A549 treated with Hydrocortisone at 1 μM for 4 hours (cell line): ENCODE data around the gene DEDD. TPM values are rescaled to one million over a fixed set of nuclear protein-coding genes. Genes with fewer than 3 reads are reported as not detected.

Experiments used
- total RNA-seq: library from RNA; stranded (reverse); fragments of 200-300 nt; extraction: Qiagen RNA extraction; gene quantifications from 5 replicates; pipeline ENCODE4 v1.2.3, GENCODE V29; 2022

DEDD gene
- total RNA-seq: 30.0 to 33.7 TPM (median 30.7 TPM) in 5 replicates

DNA sequence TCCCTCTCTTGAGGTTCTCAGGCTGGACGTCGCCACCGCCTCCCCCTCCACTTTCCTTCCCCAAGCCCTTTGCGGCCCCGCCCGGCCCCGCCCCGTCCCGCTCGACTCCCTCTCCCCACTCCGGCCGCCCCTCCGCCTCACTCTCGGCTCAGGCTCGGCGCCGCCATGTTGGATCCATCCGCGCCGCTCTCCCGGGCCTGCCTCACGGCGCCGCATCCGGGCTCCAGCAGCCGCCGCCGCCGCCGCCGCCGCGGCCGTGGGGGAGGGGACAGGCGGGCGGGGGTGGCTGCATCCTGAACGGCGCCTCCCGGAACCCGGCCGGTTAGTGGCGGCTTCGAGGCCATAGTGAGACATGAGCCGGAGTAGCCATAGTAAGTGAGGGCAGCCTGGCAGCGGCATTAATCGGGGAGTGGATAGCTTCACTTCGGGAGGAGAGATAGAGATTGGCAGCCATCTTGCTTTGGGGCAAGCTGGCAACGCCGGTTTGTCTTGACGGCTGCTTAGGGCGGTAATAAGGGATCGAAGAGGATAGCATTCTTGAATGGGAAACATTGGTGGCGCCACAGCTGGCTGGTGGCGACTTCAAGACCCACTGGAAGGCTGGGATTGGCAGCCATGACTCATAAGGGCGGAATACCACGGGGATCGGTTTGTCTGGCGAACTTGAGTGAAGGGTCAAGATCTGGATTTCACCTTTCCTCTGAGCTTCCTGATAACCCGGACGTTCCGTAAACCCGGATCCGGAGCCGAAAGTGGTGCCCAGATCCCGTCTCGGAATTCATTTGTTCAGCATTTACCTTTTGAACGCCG is at the start of gene DEDD:
DEDD (minus strand) TSS at position 258 of the 810 bp plus-strand sequence. CDS start 8,205 bp downstream, outside the sequence.

DNA sequence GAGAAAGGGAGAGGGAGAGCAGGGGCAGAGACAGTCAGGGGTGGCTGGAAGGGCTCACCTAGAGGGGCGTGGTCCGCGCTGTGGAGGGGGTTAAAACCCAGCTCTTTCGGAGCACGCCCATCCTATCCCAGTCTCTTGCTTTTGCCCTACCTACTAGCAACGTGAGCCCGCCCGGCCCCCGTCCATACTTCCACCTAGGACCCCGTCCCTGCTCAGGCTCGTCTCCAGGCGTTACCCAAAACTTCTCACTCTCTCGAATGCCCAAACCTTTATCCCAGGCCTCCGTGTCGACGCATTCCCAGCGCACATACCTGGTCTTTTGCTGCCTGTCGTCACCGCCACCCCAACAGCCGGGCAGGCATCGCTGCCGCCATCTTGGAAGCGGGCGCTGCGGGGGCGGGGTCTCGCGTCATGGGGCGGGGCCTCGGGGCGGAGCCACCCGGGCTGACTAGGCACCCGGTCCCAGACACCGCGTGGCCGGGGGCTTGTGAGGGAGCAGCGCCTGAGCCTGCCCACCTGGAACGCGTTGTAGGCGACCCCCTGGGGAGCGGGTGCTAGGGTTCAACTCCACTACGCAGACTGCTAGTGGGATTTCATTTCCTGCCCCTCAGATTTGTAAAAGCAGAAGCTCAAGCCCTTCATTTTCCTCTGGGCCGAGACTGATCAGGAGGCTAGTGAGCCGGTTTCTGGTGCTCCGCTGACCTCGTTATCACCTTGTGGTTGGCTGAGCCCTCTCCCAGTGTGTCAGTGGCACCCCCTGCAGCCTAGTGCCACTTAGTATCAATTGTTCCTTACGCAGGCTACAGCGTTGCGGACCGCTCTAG is 44.9 kb upstream of the DEDD start, which contains the start of gene B4GALT3:
B4GALT3 (minus strand) TSS at position 396 of the 824 bp plus-strand sequence. CDS start 1,447 bp downstream, outside the sequence.

DNA sequence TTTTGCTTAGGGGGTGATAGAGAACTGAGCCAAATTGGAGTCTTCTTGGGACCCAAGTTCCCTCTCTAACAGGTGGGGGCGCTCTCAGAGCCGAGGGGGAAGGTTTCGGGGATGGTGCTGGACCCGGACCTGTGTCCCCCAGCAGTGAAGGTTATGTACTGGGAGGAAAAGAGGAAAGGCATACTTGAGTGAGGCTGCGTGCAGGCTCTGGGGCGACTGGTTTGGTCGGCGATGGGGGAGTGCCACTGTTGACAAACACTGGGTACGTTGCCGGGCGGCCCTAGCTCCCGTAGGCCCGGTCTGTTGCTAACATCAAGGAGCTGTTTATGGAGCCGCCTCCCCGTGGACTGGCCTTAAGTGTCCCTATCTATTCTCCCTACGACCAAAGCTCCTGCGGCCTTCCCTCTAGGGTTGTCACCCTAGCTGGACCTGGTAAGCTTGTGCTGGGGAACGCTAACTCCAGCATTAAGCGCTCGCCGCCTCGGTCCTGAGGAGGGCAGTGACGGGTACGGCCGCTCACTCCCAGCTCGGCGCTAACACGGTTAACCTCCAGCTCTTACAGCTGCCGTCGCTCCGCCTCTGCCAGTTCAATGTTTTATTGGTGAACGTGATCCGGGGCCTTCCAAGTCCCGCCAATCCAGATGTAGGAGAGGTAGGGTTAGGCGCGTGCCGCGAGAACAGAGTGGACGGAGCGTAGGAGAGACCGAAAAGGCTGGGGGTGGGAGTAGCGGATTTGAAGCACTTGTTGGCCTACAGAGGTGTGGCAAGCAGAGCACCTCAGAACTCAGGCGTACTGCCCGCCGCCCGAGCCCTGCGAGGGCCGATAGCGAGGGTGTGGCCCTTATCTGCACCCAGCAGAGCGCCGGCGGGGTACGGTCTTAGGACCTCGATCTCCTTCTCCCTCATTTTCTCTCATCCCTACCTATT is 33.5 kb upstream of the DEDD start, which contains the start of gene PPOX:
PPOX (plus strand) TSS at position 685 of the 927 bp plus-strand sequence. CDS start 422 bp downstream, outside the sequence.

GRCh38 chr1:161159087-161159912 is 26.8 kb upstream of the DEDD start, which contains the start of gene USP21:
Gene USP21, plus strand, starts transcription at chr1:161159500. Its CDS starts 1,141 bp downstream, at chr1:161160641.

DNA sequence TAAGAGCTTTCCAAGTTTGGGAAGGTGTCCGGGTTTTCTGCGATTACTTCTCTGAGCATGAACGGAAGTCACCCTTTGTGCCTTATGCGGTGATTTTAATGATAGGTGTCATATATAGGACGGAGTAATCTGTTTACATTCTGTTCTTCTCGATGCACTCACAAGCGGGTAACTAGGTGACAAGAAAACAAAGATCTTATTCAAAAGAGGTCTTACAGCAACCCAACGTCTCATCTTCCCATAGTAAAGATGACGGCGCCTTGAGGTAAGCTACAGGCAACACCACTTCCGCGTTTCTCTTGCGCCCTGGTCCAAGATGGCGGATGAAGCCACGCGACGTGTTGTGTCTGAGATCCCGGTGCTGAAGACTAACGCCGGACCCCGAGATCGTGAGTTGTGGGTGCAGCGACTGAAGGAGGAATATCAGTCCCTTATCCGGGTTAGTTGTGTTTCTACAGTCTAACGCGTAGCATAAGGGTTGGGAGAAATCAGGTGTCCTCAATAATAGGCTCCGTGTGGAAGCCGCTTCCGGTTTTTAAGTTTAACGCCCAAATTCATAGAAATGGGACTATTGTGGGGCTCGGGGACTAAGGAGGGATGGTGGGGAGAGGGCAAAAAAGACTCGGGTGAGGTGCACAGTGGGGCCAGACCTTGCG is 21.3 kb upstream of the DEDD start, which contains the start of gene UFC1:
UFC1 (plus strand) TSS at position 297 of the 656 bp plus-strand sequence; CDS start at position 317, 20 bp downstream.

DNA sequence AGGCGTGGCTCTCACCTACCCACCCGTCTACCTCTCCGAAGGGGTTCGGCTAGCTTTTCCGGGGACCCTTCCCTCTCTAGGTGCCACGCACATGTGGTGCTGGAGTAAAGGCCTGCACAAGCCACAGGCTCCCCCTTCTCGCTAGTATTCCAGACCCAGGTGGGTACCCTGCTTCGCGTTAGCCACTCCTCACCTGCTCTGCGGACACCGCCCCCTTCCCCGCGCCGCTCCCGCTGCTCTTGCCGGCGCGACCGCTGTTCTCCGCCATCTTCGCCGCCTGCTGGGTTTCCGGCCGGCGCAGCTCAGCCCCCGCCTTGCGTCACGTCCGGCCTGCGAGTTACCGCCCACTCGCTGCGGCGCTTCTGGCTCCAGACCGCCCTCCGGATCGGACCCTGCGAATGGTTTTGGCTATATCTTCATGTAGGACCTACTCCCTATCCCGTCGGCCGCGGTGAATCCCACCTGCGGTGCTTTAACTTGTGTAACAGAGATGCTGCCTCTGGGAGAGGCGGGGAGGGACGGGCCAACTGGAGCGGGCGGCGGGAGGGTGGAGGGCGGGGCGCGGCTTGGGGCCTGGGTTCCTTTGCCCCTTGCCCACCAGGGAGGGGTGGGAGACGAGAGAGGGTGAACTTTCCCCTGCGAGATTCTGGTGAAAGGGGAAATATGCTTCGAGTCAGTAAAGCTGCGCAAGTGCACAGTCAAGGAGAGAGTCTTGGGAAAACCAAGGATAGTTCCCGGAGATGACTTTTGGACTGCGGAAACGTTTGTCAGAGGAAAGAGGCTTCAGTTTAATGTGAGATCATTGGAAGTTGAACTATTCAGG is 14.5 kb downstream of the DEDD start, which contains the start of the genes NIT1 and PFDN2:
NIT1 (plus strand) TSS at position 347 of the 823 bp plus-strand sequence; CDS start at position 419, 72 bp downstream.
PFDN2 (minus strand) TSS at position 279 of the 823 bp plus-strand sequence; CDS start at position 268, 11 bp downstream.

DNA sequence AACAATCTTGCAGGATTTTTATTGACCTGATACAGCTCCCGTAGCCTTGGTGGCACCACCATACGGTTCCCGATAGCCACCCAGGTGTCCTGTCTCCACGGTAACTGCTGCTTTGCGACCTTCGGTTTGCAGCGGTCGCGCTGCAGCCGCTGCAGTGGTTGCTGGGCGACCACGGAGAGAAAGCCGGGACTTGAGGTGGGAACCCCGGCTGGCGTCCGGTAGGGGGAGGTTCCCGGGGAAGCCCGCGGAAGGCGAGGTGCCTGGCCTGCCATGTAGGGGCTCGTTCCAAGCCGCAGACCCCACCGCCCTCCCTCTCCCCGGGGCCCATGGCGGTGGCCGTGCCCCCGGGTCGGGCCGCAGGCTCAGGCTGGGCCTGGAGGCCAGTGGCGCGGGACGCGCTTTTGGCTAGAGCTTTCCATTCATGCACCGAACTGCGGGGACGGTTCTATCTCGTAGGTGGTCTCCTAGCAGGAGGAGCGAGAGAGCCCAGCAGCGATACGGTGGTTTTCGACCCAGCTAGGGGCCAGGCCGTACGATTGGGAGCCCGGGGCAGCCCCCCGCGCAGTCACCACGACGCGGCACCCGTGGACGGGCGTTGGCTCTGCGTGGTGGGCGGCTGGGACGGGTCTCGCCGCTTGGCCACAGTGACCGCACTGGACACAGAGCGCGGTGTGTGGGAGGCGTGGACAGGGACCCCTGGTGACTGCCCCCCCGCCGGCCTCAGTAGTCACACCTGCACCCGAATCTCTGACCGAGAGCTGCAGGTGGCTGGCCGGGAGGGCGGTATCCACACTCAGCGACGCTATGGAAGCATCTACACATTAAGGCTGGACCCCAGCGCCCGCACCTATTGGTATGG is 34.0 kb downstream of the DEDD start, which contains the start of gene KLHDC9:
KLHDC9 (plus strand) TSS at position 152 of the 859 bp plus-strand sequence; CDS start at position 327, 175 bp downstream.

GRCh38 chr1:161089251-161089924 is 43.1 kb downstream of the DEDD start, which contains the start of gene NECTIN4:
Gene NECTIN4, minus strand, starts transcription at chr1:161089558. Its CDS starts 262 bp downstream, at chr1:161089296.

Other genes with a start within 250 kb of the DEDD start
- not detected in 5 replicates for gene ITLN1, start 247.5 kb downstream of the DEDD start, total RNA-seq
- 0.78 to 1.2 TPM (median 0.96 TPM) in 5 replicates for gene ITLN2, start 177.9 kb downstream of the DEDD start, total RNA-seq
- 47.1 to 81.0 TPM (median 59.6 TPM) in 5 replicates for gene F11R, start 111.5 kb downstream of the DEDD start, total RNA-seq
- 0.36 to 0.44 TPM (median 0.39 TPM) in 4 of 5 replicates, not detected in the other for gene TSTD1, start 93.7 kb downstream of the DEDD start, total RNA-seq
- 44.3 to 53.3 TPM (median 48.2 TPM) in 5 replicates for gene USF1, start 86.7 kb downstream of the DEDD start, total RNA-seq
- gene ARHGAP30, start 62.8 kb downstream of the DEDD start, total RNA-seq: 0.05 to 0.15 TPM (median 0.12 TPM) in 5 replicates
- 1.00 to 2.2 TPM (median 2.0 TPM) in 5 replicates for gene NECTIN4, start 43.1 kb downstream of the DEDD start, total RNA-seq
- 1.5 to 2.6 TPM (median 1.9 TPM) in 5 replicates for gene KLHDC9, start 34.3 kb downstream of the DEDD start, total RNA-seq
- 97.4 to 109 TPM (median 107 TPM) in 5 replicates for gene PFDN2, start 14.6 kb downstream of the DEDD start, total RNA-seq
- 29.9 to 32.4 TPM (median 30.9 TPM) in 5 replicates for gene NIT1, start 14.6 kb downstream of the DEDD start, total RNA-seq
- gene UFC1, start 21.3 kb upstream of the DEDD start, total RNA-seq: 85.4 to 123 TPM (median 86.5 TPM) in 5 replicates
- gene USP21, start 26.8 kb upstream of the DEDD start, total RNA-seq: 19.7 to 23.1 TPM (median 21.3 TPM) in 5 replicates
- gene PPOX, start 33.8 kb upstream of the DEDD start, total RNA-seq: 12.7 to 17.2 TPM (median 16.4 TPM) in 5 replicates
- gene B4GALT3, start 44.8 kb upstream of the DEDD start, total RNA-seq: 22.6 to 25.6 TPM (median 24.1 TPM) in 5 replicates
- gene ADAMTS4, start 66.4 kb upstream of the DEDD start, total RNA-seq: 0.02 to 0.18 TPM in 2 of 5 replicates, not detected in the others
- 77.6 to 110 TPM (median 81.3 TPM) in 5 replicates for gene NDUFS2, start 69.7 kb upstream of the DEDD start, total RNA-seq
- gene FCER1G, start 82.6 kb upstream of the DEDD start, total RNA-seq: 0.22 to 0.43 TPM (median 0.28 TPM) in 3 of 5 replicates, not detected in the others
- gene APOA2, start 91.0 kb upstream of the DEDD start, total RNA-seq: 1.2 to 2.3 TPM in 2 of 5 replicates, not detected in the others
- gene TOMM40L, start 93.4 kb upstream of the DEDD start, total RNA-seq: 10.6 to 13.0 TPM (median 11.1 TPM) in 5 replicates
- gene NR1I3, start 105.5 kb upstream of the DEDD start, total RNA-seq: not detected in 5 replicates
- 0.09 to 0.17 TPM (median 0.12 TPM) in 4 of 5 replicates, not detected in the other for gene PCP4L1, start 126.1 kb upstream of the DEDD start, total RNA-seq
- 0.13 to 0.27 TPM (median 0.21 TPM) in 4 of 5 replicates, not detected in the other for gene MPZ, start 177.3 kb upstream of the DEDD start, total RNA-seq
- 244 to 267 TPM (median 250 TPM) in 5 replicates for gene SDHC, start 181.7 kb upstream of the DEDD start, total RNA-seq
- 0.14 to 0.25 TPM (median 0.22 TPM) in 3 of 5 replicates, not detected in the others for gene CFAP126, start 235.2 kb upstream of the DEDD start, total RNA-seq